HG03045 (cell line): ENCODE data around the gene CDRT15.
"Not testable (repeated sequence)": the region's sequence is repeated elsewhere in the genome, so short reads cannot be mapped to it uniquely, and the experiment has no call there.

ENCODE experiments used
- ATAC-seq: cut with Tn5 transposase; IDR thresholded peaks from one replicate; pipeline ENCODE4 v1.9.1; 2021; ENCODE audit warnings: mild to moderate bottlenecking, moderate library complexity; ENCODE audit not compliant: unreplicated experiment

CDRT15 gene

DNA sequence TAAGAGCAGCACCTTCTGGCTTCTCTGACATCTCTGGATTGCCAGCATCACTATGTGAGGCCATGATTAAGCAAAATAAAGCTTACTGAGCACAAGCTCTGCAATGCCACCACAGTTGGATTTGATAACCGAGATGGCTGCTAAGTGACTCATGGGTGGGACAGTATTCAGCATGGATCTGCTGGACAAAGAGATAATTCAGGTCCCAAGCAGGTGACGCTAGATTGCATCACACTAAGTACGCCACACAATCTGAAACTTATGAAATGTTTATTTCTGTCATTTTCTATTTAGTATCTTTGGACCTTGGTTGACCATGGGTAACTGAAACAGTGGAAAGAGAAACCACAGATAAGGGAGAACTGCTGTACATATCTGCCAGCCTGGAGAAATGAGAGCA, 27.4 kb downstream of the CDRT15 start:
- no peak for ATAC-seq

DNA sequence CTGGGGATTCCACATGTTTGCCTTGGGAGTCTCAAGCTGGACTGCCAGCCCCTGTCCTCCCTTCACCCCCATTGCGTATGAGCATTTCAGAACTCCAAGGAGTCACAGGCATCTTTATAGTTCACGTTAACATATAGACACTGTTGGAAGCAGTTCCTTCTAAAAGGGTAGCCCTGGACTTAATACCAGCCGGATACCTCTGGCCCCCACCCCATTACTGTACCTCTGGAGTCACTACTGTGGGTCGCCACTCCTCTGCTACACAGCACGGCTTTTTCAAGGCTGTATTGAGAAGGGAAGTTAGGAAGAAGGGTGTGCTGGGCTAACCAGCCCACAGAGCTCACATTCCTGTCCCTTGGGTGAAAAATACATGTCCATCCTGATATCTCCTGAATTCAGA, 28.9 kb downstream of the CDRT15 start:
- no peak for ATAC-seq

DNA sequence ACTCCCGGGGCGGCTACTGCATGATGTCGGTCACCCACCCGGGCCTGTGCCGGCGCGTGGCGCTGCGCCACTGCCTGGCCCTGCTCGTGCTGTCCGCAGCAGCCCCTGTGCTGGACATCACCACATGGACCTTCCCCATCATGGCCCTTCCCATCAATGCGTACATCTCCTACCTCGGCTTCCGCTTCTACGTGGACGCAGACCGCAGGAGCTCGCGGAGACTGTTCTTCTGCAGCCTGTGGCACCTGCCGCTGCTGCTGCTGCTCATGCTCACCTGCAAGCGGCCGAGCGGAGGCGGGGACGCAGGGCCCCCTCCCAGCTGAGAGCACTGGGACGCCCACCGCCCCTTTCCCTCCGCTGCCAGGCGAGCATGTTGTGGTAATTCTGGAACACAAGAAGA, 29.8 kb downstream of the CDRT15 start:
- no peak for ATAC-seq

DNA sequence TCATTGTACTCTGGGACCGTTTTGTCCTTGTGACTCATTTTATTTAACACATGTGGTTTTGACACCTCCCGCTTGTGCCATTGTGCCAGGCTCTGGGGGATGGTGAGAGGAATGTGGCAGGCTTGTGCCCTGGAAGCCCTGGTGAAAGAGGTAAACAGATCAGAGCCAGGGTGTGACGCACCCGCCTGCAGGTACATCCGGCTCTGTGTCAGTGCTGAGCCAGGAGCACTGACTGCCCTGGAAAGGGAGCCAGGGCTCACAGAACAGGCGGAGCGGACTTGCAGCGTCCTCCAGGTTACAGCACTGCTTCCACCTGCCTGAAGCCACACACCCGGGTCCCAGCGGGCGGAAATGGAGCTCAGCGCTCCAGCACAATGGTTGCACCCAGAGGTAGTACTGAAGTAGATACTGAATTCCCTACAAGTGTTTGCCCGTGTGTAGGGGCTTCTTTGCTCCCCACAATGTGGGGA, 30.6 kb downstream of the CDRT15 start:
- no peak for ATAC-seq

DNA sequence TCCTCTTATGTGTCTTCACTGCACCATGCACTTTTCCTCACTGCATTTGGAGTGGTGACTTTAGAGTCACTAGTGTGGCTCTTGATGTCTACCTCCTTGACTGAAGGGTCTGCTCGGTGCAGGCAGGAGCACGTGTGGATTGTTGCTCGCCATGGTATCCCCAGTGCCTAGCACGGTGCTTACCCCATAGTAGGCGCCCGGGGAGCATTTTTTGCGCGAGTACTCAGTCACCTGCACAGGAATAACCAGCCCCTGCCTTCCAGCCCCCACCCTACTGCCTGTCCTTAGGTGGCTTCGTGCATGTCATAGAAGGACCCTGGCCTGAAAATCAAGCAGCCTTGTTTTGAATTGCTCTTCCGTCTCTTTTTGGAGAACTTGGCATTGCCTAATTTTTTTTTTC, 31.3 kb downstream of the CDRT15 start:
- no peak for ATAC-seq

DNA sequence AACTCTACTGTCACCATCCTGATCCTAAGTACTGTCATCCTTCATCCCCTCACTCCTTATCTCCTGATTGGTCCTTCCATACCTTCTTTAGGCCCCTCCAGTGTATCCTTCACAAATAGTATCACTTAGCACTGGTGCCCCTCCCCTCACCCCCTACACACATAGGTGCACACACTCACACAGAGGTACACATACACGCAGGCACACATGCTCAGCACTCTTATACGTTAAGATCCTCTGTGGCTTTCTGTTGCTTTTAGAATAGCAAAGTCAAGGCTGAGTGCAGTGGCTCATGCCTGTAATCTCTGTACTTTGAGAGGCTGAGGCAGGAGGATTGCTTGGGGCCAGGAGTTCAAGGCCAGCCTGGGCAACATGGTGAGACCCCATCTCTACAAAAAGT, 32.1 kb downstream of the CDRT15 start:
- ATAC-seq = no peak

DNA sequence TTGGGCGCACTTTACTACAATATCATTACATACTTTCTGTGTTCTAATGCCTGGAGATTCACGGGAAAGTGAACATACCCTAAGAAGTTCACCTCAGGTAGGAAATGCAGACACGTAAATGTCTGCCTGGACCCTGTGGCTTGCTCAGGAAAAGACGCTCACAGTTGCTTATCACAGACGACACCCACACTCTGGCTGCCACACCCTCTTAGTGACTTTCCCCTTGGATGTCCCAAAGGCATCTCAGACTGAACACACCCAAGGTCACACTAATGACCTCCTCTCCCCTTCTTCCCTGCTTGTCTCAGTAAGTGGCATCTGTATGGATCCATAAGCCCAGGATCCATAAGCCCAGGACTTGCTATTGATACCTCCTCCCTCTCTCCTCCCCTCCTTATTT, 32.6 kb downstream of the CDRT15 start:
- no peak for ATAC-seq

DNA sequence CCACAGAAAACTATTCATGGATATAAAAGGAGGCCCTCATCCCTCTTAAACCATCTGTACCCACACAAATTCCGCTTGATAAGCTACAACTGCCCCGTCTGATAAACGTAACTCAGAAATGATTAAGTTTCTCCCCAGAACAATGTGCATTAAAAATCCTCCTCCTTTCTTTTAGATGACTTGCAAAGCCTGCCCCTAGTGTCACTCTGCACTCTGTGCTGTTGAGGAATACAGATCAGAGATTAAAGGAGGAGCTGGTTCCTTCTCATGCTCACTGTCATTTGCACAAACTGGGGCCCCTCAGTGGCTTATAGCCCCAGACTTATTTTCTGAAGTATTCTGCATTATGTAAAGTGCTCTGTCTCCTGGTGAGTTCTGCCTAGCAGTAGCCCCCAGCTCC, 33.3 kb downstream of the CDRT15 start:
- ATAC-seq = no peak

DNA sequence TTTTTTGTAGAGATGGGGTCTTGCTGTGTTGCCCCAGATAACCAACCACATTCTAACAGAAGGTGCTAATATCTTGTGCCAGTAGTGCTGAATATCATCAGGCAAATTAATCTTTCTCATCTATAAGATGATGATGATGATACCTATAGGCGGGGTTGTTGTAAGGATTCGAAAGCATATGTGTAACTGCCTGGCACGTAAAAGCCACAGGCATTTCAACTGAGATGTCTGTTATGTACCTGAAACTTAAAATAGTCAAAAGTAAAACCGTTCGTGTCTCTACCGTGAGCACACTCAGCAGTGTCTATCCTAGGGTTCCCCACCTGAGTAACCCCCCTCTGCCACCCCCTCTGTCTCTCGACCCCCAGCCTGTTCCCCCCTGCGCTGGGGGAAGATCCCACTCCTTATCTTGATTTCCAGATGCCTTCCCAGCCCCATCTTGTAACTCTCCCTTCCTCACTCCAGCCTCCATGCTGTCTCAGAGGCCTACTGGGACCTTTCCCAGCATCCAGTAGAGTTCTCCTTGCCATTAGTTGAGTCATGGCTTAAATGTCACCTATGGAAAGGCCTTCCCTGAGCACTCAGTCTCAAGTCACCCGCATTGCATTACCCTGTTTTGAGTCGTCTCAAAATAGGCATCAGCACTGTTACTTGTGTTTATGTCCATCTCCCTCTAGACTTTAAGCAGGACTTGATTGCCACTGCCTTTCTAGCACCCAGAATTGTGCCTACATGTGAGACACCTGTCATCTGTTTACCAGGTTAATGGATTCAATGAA, 34.1 kb downstream of the CDRT15 start:
- no peak for ATAC-seq

DNA sequence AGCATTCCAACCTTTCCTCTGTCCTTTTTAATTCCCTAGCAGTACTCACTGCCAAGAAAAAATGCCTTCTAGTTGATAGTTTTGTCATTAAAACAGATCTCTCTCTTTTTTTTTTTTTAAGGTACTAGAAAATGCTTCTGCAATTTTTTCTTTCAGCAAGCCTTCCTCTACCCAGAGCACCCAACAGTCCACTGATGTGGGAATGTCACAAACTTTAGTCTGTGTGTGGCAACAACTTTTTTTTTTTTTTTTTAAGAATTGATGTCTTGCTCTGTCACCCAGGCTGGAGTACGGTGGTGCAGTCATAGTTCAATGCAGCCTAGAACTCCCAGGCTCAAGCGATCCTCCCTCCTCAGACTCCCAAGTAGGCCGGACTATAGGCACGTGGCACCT, 34.7 kb downstream of the CDRT15 start:
- ATAC-seq = no peak

DNA sequence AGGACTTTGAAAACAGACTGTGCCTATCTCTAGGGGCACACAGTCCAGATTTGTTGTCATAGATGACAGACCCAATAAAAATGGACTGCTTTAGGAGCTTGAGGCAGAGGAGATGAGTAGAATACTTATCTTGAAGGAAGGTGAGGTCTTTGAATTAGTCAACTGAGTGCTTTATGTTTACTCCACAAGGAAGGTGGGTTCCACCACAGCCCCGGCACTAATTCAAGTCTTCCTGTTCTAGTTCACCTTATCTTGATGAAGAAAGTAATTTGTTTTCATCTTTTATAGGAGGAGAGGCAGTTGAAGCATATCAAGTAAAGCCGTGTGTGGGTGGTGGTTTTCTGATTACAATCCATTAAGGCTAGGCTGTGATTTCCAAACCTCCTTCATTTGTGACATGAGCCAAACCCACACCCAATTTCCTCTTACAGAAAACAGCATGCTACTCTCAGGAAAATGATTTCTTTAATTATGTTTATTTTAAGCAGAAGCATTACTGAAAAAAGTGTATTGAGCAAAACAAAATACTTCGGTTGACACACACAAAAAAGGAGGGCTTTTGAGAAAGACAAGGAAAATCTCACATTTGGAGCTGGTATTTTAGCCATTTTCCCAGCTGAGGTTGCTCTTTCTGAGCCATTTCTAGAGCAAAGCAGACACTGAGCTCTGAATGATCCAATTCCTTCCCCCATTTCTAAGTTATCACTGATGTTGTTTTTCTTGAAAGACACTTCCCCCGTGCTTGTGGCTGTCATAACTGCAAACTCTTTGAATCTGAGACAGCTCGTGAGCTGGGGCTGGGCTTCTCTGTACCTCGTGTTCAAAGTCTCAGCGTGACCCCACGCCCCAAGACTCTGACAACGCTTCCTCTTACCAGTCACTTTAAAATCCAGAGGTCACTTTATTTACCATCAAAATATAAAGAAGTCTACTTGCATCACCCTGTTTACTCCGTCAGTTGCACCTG, 35.4 kb downstream of the CDRT15 start:
- no peak for ATAC-seq

DNA sequence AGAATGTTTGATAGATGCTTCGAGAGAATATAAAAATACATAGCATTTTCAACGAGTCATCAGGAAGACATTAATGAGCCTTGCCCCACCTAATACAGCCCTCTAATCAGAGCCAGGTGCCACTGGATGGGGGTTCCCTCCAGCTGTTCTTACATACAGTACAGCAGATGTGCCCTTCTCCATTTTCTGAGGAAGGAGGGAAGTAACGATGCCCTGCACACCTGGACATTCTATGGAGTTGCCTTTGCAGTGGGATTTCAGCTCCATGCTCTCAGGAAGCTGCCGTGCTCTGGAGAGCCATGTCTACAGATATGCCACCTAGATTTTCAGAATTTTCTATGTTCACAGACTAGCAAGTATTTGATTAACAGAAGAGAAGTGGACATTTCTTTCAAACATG, 36.3 kb downstream of the CDRT15 start:
- ATAC-seq = no peak

DNA sequence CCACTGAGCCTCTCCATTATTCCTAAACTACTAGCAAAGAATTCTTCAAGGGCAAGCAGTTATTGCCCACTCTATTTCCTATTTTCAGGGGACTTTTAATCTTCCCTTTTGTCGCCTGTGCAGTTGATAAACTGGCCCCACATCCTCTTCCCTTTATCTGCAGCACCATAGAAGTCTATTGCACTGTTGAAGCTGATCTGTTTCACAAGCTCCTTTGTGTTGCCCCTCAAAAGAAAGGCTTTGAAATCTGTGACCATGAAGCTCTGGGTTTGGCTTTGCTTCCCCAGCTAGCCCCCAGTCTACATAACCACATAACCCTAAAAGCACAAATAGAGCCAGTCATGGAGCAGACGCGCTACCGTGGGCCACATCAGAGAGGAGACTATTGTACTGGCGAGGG, 37.1 kb downstream of the CDRT15 start:
- ATAC-seq = no peak

DNA sequence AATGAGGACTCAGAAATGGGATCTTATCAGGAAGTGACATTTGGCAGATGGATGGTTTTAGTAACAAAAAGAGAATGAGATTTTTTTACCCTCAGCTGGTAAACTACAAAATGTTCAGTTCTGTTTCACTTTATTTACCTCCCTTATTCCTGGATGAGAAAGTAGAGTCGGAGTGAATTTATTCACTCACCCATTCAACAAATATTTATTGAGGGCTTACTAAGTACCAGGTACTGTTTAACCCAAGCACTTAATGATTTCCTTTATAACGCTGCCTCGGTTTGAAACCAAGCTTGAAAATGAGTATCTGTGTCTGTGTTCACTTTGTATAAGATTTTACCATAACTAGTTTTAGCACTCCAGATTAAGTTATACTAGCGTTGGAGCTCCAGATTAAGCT, 38.1 kb downstream of the CDRT15 start:
- ATAC-seq = no peak

DNA sequence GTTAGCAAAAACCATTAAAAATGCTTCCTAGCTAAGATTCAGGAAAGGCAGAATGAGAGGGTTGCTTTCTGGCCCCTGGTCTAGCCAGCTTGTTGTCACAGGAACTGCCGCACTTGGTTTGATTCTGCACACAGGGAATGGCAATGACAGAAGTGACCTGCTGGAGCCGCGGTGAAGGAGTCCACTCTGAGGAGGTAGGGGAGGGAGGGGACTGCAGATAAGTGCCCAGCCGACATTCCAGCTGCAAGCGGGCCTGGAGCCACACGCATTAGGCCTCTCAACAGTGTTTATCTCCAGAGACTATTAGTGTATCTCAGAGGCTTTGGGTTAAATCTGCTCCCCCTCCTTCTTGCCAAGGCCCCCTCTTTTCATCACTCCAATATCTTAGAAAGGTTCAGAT, 38.6 kb downstream of the CDRT15 start:
- no peak for ATAC-seq

DNA sequence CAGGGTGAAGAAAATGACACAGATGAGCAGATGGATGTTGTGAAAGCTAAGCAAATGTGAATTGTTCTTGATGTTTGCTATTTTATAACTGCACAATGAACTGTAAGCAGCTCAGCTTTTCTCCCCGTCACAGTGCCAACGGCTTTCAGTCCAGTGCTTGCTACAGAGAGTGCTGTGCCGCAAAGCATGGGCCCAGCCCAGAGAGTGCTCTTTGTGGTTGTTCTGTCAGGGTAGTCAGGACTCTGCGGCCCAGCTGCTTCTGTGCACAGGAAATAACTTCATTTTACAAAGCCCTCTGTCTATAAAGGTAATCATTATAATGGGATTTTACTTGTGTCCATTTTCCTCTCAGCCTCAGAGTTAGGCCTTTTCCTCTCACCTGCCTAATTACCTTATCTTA, 39.1 kb downstream of the CDRT15 start:
- no peak for ATAC-seq

DNA sequence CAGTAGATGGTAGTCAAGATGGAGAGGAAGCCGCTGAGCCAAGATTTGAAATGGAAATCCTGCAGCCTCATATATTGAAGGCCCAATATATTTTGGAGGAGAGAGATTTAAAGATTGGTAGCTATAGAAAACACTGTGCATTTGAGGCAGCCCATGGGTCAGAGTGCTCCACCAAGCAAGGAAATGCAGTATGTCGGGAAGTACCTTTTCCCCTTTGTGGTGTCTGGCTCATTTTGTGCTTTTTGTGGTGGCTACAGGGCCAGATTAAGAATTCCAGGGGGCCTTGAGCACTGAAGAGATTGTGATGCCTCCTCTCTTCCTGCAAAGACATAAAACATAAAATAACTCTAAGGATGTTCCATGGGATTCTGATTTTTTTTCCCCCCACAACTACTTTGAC, 39.6 kb downstream of the CDRT15 start:
- no peak for ATAC-seq

DNA sequence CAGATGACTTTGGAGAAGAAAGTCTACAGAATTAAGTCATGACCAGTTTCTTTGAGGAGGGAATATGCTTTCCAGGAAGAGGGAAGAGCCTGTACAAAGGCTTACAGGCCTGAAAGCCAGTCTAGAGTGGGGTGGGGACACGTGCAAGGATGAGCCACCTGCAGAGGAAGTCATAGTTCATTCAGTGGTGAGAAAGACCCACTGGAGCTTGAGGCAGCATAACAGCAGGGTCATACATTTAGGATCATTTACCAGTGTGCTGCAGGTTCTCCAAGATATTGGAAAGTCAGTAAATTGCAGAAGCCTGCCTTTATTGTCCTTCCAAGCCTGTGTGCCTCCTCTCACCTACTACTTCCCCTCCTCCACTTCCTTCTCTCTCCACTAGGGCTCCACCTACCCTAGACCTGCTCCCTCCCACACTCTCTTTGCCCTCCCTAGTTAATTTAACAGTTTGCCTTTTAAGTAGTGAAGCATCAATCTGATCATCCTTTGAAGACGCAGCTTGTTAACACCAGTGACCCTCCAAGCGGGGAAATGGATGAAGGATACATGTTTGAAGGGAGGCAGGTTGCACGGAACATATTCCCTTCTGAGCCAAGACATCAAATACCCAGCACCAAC, 40.2 kb downstream of the CDRT15 start:
- no peak for ATAC-seq

DNA sequence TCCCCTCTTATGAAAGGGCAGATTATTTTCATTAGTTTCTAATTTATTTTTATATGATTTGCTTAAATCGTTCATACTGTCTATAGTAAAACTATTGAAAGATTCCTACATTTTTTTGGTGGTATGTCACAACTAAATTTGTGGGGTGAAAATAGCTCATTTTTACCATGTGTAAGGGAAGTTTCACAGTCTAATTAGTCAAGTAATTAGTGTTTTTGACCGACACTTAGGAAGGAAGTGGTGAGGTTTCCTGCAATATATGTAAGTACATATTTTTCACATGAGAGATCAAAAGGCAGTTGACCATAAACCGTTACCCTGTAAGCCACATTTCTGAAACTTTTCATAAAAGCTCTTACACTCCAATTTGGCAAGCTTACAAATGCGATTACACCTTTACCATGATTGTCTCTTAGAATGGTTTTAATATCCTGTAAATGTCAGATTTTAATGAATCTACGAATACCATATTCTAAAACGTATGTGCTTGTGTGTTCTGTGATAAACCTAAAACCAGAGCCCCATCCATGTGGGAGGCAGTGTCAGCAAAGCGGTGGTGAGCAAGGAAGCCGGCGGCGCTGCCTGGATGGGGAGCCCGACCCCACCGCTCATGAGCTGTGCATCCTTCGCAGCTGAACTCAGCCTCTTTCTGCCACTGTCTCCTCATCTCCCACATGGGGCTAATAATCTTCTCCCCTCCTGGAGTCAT, 43.9 kb downstream of the CDRT15 start:
- ATAC-seq = not testable (repeated sequence)

DNA sequence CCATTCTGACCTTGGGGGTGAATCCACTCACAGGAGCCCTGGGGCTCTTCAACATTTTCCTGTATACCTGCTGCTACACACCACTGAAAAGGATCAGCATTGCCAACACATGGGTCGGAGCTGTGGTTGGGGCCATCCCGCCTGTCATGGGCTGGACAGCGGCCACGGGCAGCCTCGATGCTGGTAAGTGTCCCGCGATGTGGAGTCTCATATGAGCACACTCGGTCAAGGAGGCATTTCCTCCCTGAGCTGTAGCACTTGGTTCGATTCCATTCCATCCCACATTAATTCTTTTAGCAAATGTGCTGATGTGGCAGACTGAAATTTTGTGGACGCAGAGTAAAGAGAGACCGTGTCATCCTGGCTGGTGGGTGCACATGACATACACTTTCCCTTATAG, 44.6 kb downstream of the CDRT15 start:
- not testable (repeated sequence) for ATAC-seq

DNA sequence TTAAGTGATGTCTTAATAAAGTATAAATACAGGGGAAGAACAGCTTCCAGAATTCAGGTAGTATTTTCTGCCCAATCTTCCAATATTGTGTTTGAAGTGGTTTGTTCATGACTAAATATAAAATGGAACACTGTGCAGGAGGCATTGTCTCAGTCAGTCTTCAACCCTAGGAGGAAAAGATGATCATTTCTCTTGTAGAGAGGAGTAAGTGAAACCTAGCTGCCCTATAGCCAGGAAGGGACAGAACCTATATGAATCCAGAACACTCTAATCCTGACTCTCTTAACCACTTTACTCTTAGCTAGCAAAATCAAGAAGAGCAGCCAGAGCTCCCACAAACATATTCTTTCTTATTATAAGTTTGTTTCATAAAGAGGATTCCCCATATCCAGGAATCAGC, 45.2 kb downstream of the CDRT15 start:
- ATAC-seq = not testable (repeated sequence)
